Astrocyte (in vitro differentiated cells and primary cell): ENCODE results near the gene CCDC179.

Experiments
- EZH2 ChIP-seq: IDR thresholded peaks from 2 replicates; pipeline ENCODE4 v1.6.1; 2012; ENCODE audit warnings: mild to moderate bottlenecking, low read length, inconsistent platforms; ENCODE audit not compliant: insufficient read depth
- TF ChIP-seq, protein P1 (sequence below): IDR thresholded peaks from 2 replicates; pipeline ENCODE4 v1.5.1; 2011; ENCODE audit warnings: low read depth, mild to moderate bottlenecking, inconsistent platforms, low read length, moderate library complexity; ENCODE audit not compliant: insufficient read depth

DNA sequence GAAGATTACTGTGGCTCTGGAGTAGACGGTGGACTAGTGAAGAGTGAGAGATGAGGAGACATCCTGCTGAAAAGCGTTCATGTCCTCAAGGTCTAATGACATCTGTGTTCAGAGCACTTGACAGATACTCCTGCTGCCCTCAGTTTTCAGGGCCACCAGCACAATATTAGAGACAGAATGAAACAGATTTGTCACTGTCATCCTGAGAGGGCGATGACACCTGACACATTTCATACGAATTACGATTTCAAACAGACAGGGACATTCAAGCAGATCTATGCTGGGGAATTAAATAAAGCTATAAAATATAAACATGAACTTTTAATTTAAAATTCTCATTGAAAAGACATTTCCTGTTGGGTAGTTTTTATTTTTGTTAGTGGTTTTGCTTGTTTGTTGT lies 59.8 kb downstream of the CCDC179 start:
- TF ChIP-seq, protein P1, sequence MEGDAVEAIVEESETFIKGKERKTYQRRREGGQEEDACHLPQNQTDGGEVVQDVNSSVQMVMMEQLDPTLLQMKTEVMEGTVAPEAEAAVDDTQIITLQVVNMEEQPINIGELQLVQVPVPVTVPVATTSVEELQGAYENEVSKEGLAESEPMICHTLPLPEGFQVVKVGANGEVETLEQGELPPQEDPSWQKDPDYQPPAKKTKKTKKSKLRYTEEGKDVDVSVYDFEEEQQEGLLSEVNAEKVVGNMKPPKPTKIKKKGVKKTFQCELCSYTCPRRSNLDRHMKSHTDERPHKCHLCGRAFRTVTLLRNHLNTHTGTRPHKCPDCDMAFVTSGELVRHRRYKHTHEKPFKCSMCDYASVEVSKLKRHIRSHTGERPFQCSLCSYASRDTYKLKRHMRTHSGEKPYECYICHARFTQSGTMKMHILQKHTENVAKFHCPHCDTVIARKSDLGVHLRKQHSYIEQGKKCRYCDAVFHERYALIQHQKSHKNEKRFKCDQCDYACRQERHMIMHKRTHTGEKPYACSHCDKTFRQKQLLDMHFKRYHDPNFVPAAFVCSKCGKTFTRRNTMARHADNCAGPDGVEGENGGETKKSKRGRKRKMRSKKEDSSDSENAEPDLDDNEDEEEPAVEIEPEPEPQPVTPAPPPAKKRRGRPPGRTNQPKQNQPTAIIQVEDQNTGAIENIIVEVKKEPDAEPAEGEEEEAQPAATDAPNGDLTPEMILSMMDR = no peak
- TF ChIP-seq EZH2 = no peak
